Activated T-cell treated with anti-CD3 and anti-CD28 coated beads, Interleukin-2, amount 50 U/mL, for 24 hours (primary cell): ENCODE data around the gene DDRGK1.

ENCODE experiments used
- DNase-seq: peaks from one replicate; pipeline ENCODE4 v3.0.0-alpha.2; 2020
- H3K27ac Mint-ChIP-seq: 2 replicates; pipeline ENCODE4 v1.8.0; 2020; ENCODE audit warnings: mild to moderate bottlenecking, mixed read lengths
- H3K27me3 Mint-ChIP-seq: 2 replicates; pipeline ENCODE4 v1.8.0; 2020; ENCODE audit warnings: mixed read lengths
- H3K36me3 Mint-ChIP-seq: 2 replicates; pipeline ENCODE4 v1.8.0; 2020; ENCODE audit warnings: low read depth, mixed read lengths
- H3K4me1 Mint-ChIP-seq: 2 replicates; pipeline ENCODE4 v1.8.0; 2020; ENCODE audit warnings: low read depth, mixed read lengths
- H3K4me3 Mint-ChIP-seq: 2 replicates; pipeline ENCODE4 v1.8.0; 2020; ENCODE audit warnings: mild to moderate bottlenecking, moderate library complexity, mixed read lengths
- H3K9me3 Mint-ChIP-seq: 2 replicates; pipeline ENCODE4 v1.8.0; 2020; ENCODE audit warnings: mixed read lengths

Gene DDRGK1

GRCh38 chr20:3204124-3204794, at the start of gene DDRGK1:
TSS of gene DDRGK1 (minus strand) at chr20:3204682. CDS start at chr20:3204627, 55 bp downstream.
- DNase-seq = peak; percentile 98
- Mint-ChIP-seq H3K4me3 (peak within 1 kb of the TSS; percentile 97), H3K27me3 (no peaks in the 10 kb centered on the region), H3K36me3 (peaks cover 52% of the 10 kb centered on the region), H3K9me3 (no peaks in the 10 kb centered on the region), H3K4me1 (peaks cover 18% of the 10 kb centered on the region), H3K27ac (peak within 1 kb of the TSS; percentile 98)

- Mint-ChIP-seq H3K4me1 (peaks cover 4% of the 10 kb centered on the region), H3K27me3 (peaks cover 25% of the 10 kb centered on the region), H3K9me3 (no peaks in the 10 kb centered on the region), H3K36me3 (peaks cover 2% of the 10 kb centered on the region), H3K4me3 (no peak overlapping the region), H3K27ac (no peak overlapping the region)
- DNase-seq = no peak
Measured at GRCh38 chr20:3251806-3252205, 47.3 kb upstream of the DDRGK1 start.

GRCh38 chr20:3250091-3250504, 45.6 kb upstream of the DDRGK1 start:
- DNase-seq = no peak
- Mint-ChIP-seq H3K4me1 (peaks cover 4% of the 10 kb centered on the region), H3K9me3 (no peaks in the 10 kb centered on the region), H3K36me3 (peaks cover 2% of the 10 kb centered on the region), H3K27me3 (peaks cover 29% of the 10 kb centered on the region), H3K4me3 (no peak overlapping the region), H3K27ac (no peak overlapping the region)

- Mint-ChIP-seq H3K9me3 (no peaks in the 10 kb centered on the region), H3K4me3 (peak overlapping the region; percentile 44), H3K27ac (no peak overlapping the region), H3K36me3 (peaks cover 2% of the 10 kb centered on the region), H3K27me3 (peaks cover 32% of the 10 kb centered on the region), H3K4me1 (peaks cover 4% of the 10 kb centered on the region)
- no peak for DNase-seq
Measured at GRCh38 chr20:3248993-3249347, 44.5 kb upstream of the DDRGK1 start.

GRCh38 chr20:3248167-3248992, 43.9 kb upstream of the DDRGK1 start:
- Mint-ChIP-seq H3K4me1 (peaks cover 4% of the 10 kb centered on the region), H3K9me3 (no peaks in the 10 kb centered on the region), H3K36me3 (peaks cover 2% of the 10 kb centered on the region), H3K27me3 (peaks cover 32% of the 10 kb centered on the region), H3K4me3 (peak overlapping the region; percentile 44), H3K27ac (no peak overlapping the region)
- peak; percentile 49 for DNase-seq

GRCh38 chr20:3247638-3248037, 43.2 kb upstream of the DDRGK1 start:
- no peak overlapping the region for H3K27ac Mint-ChIP-seq
- H3K9me3 Mint-ChIP-seq = no peaks in the 10 kb centered on the region
- peaks cover 32% of the 10 kb centered on the region for H3K27me3 Mint-ChIP-seq
- no peak for DNase-seq
- H3K4me3 Mint-ChIP-seq = no peak overlapping the region
- peaks cover 2% of the 10 kb centered on the region for H3K36me3 Mint-ChIP-seq
- peaks cover 4% of the 10 kb centered on the region for H3K4me1 Mint-ChIP-seq

- H3K4me3 Mint-ChIP-seq = no peak overlapping the region
- DNase-seq = no peak
- H3K36me3 Mint-ChIP-seq = no peaks in the 10 kb centered on the region
- H3K9me3 Mint-ChIP-seq = no peaks in the 10 kb centered on the region
- peaks cover 4% of the 10 kb centered on the region for H3K4me1 Mint-ChIP-seq
- H3K27ac Mint-ChIP-seq = no peak overlapping the region
- peaks cover 38% of the 10 kb centered on the region for H3K27me3 Mint-ChIP-seq
Measured at GRCh38 chr20:3246682-3247081, 42.2 kb upstream of the DDRGK1 start.

GRCh38 chr20:3245711-3246110, 41.2 kb upstream of the DDRGK1 start:
- DNase-seq = no peak
- peaks cover 4% of the 10 kb centered on the region for H3K4me1 Mint-ChIP-seq
- H3K9me3 Mint-ChIP-seq = no peaks in the 10 kb centered on the region
- peaks cover 47% of the 10 kb centered on the region for H3K27me3 Mint-ChIP-seq
- no peak overlapping the region for H3K27ac Mint-ChIP-seq
- no peak overlapping the region for H3K4me3 Mint-ChIP-seq
- H3K36me3 Mint-ChIP-seq = no peaks in the 10 kb centered on the region

- no peak overlapping the region for H3K27ac Mint-ChIP-seq
- no peak overlapping the region for H3K4me3 Mint-ChIP-seq
- peaks cover 48% of the 10 kb centered on the region for H3K27me3 Mint-ChIP-seq
- no peak for DNase-seq
- H3K4me1 Mint-ChIP-seq = peaks cover 4% of the 10 kb centered on the region
- H3K36me3 Mint-ChIP-seq = no peaks in the 10 kb centered on the region
- no peaks in the 10 kb centered on the region for H3K9me3 Mint-ChIP-seq
Measured at GRCh38 chr20:3245156-3245555, 40.7 kb upstream of the DDRGK1 start.

GRCh38 chr20:3244613-3245012, 40.1 kb upstream of the DDRGK1 start:
- peaks cover 8% of the 10 kb centered on the region for H3K4me1 Mint-ChIP-seq
- H3K27me3 Mint-ChIP-seq = peaks cover 48% of the 10 kb centered on the region
- H3K36me3 Mint-ChIP-seq = no peaks in the 10 kb centered on the region
- no peaks in the 10 kb centered on the region for H3K9me3 Mint-ChIP-seq
- no peak overlapping the region for H3K4me3 Mint-ChIP-seq
- DNase-seq = no peak
- H3K27ac Mint-ChIP-seq = no peak overlapping the region

- no peak overlapping the region for H3K4me3 Mint-ChIP-seq
- no peaks in the 10 kb centered on the region for H3K9me3 Mint-ChIP-seq
- no peak overlapping the region for H3K27ac Mint-ChIP-seq
- H3K4me1 Mint-ChIP-seq = peaks cover 9% of the 10 kb centered on the region
- no peak for DNase-seq
- H3K36me3 Mint-ChIP-seq = no peaks in the 10 kb centered on the region
- peaks cover 49% of the 10 kb centered on the region for H3K27me3 Mint-ChIP-seq
Measured at GRCh38 chr20:3243718-3244358, 39.4 kb upstream of the DDRGK1 start.

- H3K36me3 Mint-ChIP-seq = no peaks in the 10 kb centered on the region
- H3K27me3 Mint-ChIP-seq = peaks cover 48% of the 10 kb centered on the region
- peaks cover 12% of the 10 kb centered on the region for H3K4me1 Mint-ChIP-seq
Measured at GRCh38 chr20:3242172-3242692, 37.8 kb upstream of the DDRGK1 start.

GRCh38 chr20:3240776-3241363, 36.4 kb upstream of the DDRGK1 start:
- no peak for DNase-seq
- Mint-ChIP-seq H3K4me3 (no peak overlapping the region), H3K9me3 (no peaks in the 10 kb centered on the region), H3K27me3 (peaks cover 57% of the 10 kb centered on the region), H3K36me3 (no peaks in the 10 kb centered on the region), H3K27ac (no peak overlapping the region), H3K4me1 (peaks cover 12% of the 10 kb centered on the region)

More at GRCh38 chr20:3242172-3242692, 37.8 kb upstream of the DDRGK1 start:
- H3K9me3 Mint-ChIP-seq = no peaks in the 10 kb centered on the region
- DNase-seq = no peak
- no peak overlapping the region for H3K4me3 Mint-ChIP-seq
- H3K27ac Mint-ChIP-seq = no peak overlapping the region
